Measurements from ENCODE around the gene SSC4D.
"Not testable (repeated sequence)": the region's sequence is repeated elsewhere in the genome, so short reads cannot be mapped to it uniquely, and the experiment has no call there.

SSC4D gene

DNA sequence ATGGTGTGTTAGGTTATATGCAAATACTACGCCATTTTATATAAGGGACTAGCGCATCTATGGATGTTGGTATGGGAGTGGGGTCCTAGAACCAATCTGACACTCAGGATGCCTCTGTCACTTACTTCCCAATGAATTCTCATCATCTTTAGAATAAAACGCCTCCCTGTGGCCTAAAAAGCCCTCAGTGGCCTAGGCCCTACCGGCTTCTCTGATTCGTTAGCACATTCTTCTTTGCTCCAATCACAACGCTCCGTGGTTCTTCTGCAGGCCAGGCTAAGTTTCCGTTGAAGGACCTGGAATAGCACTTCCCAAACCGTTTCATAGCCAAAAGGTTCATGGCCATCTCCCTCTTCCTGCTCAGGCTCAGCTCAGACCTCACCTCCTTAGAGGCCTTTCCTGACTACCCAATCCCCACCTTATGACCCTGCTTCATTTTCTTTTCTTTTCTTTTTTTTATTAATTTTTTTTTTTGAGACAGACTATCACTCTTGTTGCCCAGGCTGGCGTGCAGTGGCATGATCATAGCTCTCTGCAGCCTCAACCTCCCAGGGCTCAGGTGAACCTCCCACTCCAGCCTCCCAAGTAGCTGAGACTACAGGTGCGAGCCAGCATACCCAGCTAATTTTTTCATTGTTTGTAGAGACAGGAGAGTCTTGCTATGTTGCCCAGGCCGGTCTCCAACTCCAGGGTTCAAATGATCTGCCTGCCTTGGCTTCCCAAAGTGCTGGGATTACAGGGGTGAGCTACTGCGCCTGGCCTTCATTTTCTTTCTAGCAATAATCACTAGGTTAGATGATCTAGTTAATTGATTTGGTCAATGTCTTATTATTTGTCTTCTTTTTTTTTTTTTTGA is 26.2 kb downstream of the SSC4D start:
- DNase-seq (ENCODE audit: low read depth): no peak

DNA sequence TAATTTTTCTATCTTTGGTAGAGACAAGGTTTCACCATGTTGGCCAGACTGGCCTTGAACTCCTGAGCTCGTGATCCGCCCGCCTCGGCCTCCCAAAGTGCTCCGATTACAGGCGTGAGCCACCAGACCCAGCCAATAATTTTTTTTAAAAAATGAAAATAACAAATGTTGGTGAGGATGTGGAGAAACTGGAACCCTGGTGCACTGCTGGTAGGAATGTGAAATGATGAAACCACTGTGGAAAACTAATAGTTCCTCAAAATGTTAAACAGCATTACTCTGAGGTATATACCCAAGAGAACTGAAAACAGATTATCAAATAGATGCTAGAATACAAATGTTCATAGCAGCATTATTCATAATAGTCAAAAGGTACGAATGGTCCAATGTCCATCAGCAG is 27.7 kb downstream of the SSC4D start:
- no peak for DNase-seq (ENCODE audit: low read depth)

GRCh38 chr7:76380623-76380966 is 28.9 kb downstream of the SSC4D start:
- DNase-seq (ENCODE audit: low read depth): no peak

DNA sequence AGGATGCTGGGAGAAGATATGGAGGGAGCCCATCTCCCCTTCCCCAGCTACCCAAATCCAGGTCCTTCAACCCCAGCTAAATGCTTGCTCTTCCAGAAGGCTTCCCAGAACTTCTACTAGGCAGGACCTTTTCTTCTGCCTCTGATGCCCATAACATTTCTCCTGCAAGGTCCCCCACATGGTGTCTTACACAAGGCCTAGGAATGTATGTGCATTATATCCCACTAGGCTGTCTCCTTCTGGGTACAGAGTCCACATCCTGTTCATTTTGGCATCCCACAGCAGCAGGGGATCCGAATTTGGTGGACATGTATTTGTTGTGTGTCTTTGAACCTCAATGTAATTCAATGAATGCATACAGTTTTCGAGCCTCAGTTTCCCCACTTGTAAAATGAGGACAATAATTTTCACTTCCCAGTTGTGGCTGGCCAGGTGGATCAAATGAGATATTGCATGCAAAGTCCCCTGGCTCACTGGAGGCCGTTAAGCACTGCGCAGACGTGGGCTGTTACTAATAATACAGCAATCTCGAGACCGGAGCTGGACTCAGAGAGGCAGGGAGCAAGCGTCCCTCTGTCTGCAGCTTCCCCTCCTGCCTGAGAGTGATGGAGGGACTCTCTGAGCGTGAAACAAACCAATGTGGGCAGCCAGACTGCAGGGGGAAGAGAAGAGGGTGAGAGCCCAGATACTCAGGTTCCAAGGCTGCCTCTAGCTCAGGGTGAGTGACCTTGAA is 32.1 kb downstream of the SSC4D start:
- no peak for DNase-seq (ENCODE audit: low read depth)

DNA sequence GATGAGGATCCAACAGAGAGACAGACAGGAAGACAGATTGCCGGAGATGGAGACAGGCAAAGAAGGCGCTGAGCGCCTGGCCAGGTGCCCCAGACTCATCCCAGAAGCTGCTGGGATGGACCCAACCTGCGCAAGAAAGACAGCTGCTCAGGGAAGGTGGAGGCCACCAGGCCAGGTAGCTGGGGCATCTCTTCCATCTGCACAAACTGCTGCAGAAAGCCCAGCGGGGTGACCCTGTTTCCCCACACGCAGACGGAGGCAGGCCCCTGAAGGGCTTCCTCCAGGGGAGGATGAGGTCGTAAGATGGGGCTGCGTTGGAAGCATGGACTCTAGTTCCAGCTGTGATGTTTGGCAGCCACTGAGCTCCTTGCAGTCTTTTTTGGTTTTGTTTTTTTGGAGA is 34.2 kb downstream of the SSC4D start:
- DNase-seq (ENCODE audit: low read depth): no peak

GRCh38 chr7:76372984-76373833 is 36.3 kb downstream of the SSC4D start:
- no peak for DNase-seq (ENCODE audit: low read depth)

DNA sequence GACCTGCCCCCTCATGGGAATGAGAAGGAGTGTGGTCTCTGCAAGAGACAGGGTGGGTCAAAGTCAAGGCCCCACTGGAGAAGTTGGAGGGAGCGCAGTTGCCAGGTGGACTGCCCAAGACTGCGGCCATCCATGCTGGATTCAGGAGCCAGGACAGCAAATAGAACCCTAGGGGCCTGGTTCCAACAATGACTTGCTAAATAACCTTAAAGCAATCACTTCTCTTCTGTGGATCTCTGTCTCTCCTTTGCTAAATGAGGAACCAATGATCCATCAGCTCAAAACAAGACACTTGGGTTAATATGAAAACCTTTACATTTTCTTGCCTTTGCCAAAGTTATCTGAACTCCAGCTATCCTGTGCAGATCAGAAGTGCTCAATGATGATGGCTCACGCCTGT is 38.1 kb downstream of the SSC4D start:
- no peak for DNase-seq (ENCODE audit: low read depth)

GRCh38 chr7:76369018-76369417 is 40.5 kb downstream of the SSC4D start:
- DNase-seq (ENCODE audit: low read depth): no peak

- no peak for DNase-seq (ENCODE audit: low read depth)
Observed at GRCh38 chr7:76368190-76368589, 41.3 kb downstream of the SSC4D start.

DNA sequence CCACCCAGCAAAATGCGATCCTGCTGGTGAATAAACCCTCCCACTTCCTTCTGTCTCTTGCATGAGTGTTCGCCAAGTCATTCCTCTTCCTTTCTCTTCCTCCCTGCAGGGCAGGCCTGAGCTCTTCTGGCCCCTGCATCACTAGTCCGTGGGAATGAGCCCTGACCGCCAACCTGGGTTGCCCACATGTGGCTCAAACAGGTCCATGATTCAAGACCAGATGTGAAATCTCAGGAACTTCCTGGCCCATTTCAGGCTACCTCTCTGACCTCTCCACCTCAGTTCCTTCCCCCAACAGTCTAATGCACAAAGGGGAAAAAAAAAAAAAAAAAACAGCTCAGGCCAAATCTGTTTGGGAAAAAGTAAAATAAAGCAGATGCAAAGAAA is 45.3 kb downstream of the SSC4D start:
- DNase-seq (ENCODE audit: low read depth): peak; percentile 49

- DNase-seq (ENCODE audit: low read depth): not testable (repeated sequence)
Observed at GRCh38 chr7:76363754-76364153, 45.7 kb downstream of the SSC4D start.

GRCh38 chr7:76359978-76360638 is 49.4 kb downstream of the SSC4D start:
- DNase-seq (ENCODE audit: low read depth): no peak

- peak; percentile 98 for DNase-seq (ENCODE audit: low read depth)
Observed at GRCh38 chr7:76359111-76359977, 50.2 kb downstream of the SSC4D start.

DNA sequence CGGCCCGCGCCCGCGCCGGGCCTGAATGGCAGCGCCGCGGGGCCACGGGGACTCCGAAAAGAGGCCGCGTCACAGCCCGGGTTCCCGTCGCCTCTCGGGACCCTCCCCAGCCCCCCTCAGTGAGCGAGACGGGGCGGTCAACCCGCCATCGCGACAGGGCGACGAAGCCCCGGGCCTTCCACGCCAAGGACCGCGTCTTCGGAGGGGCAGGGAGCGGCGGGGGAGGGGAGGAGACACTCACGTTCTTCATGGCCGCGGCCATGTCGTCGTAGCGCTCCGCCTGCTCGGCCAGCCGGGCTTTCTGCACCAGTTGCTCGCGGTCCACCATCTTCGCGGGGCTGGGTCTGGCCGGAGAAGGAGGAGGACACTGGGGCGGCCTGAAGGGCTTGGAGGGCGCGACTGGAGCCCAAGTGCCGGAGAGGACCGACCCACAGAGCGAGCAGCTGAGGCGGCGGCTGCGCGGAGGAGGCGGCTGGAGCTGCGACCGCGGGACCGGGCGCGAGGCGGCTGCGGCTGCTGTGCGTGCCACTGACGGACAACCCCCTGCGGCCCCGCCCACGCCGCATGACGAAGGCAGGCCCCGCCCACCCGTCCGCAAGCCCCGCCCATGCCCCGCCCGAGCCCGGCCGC is 50.9 kb downstream of the SSC4D start, which contains the start of gene YWHAG:
Gene YWHAG, minus strand, starts transcription at position 511 of the 630 bp plus-strand sequence. Its CDS starts 183 bp downstream, at position 328.
- DNase-seq (ENCODE audit: low read depth): peak; percentile 72

- DNase-seq (ENCODE audit: low read depth): no peak
Observed at GRCh38 chr7:76358011-76358480, 51.5 kb downstream of the SSC4D start.

- no peak for DNase-seq (ENCODE audit: low read depth)
Observed at GRCh38 chr7:76357475-76358010, 52.0 kb downstream of the SSC4D start.

GRCh38 chr7:76356823-76357222 is 52.7 kb downstream of the SSC4D start:
- no peak for DNase-seq (ENCODE audit: low read depth)

DNA sequence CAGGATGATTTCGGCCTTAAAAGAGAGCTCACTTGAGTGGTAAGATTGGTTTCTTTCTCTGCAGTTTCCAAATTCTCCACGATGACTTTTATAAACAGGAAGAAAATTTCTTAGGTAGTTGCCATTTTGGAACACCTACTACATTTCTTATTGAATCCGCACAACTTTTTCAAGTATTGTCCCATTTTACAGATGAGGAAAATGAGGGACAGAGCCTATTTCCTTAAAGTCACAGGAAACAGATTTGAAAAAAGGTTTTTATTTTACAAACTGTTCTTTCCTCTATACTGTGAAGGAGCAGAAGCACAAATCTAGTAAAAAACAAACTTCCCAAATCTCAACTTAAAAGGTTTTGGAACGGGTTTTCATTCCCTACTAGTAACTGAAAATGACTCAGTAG is 53.4 kb downstream of the SSC4D start:
- no peak for DNase-seq (ENCODE audit: low read depth)

- DNase-seq (ENCODE audit: low read depth): no peak
Observed at GRCh38 chr7:76354981-76355730, 54.3 kb downstream of the SSC4D start.

All from GM04504 (cell line).